Keratinocyte (primary cell): ENCODE results near the gene OSGIN1. TPM values are rescaled to one million over a fixed set of nuclear protein-coding genes. Genes with fewer than 3 reads are reported as not detected.

Experiments used
- DNase-seq: peaks from one replicate; pipeline ENCODE4 v3.0.0-alpha.2; 2011; ENCODE audit warnings: low read depth, missing footprints, low spot score
- FAIRE-seq: peaks from 2 replicates; lab custom pipeline; 2011; peaks lifted over from hg19 to GRCh38; lab: Jason Lieb, UNC
- H2AFZ ChIP-seq: 2 replicates; pipeline ENCODE4 v1.6.0; 2012; ENCODE audit warnings: low read length, control low read depth, inconsistent platforms; ENCODE audit not compliant: control insufficient read depth
- H3K27ac ChIP-seq: 2 replicates; pipeline ENCODE4 v1.5.1; 2011; ENCODE audit warnings: low read length; ENCODE audit not compliant: control insufficient read depth, insufficient read depth
- H3K27me3 ChIP-seq: 3 replicates; pipeline ENCODE4 v1.6.0; 2011; ENCODE audit warnings: low read length; ENCODE audit not compliant: control insufficient read depth, insufficient read depth; ENCODE audit errors: extremely low read depth
- H3K36me3 ChIP-seq, 2 experiments: 2 replicates in 1 of 2; 3 replicates in 1 of 2; pipeline ENCODE4 v1.5.1; 2011; ENCODE audit warnings: low read length in 2 of 2, mild to moderate bottlenecking in 1 of 2; ENCODE audit not compliant: control insufficient read depth in 2 of 2, insufficient read depth in 2 of 2; ENCODE audit errors: extremely low read depth in 1 of 2
- H3K4me1 ChIP-seq: 3 replicates; pipeline ENCODE4 v1.5.1; 2011; ENCODE audit warnings: low read length; ENCODE audit not compliant: control insufficient read depth, insufficient read depth; ENCODE audit errors: extremely low read depth
- H3K4me2 ChIP-seq: 3 replicates; pipeline ENCODE4 v1.6.0; 2011; ENCODE audit warnings: low read depth, low read length; ENCODE audit not compliant: control insufficient read depth, insufficient read depth; ENCODE audit errors: extremely low read depth
- H3K4me3 ChIP-seq, 3 experiments: fragments of 200-600 bp in 1 of 3; sonication (generic) in 1 of 3; 2 replicates in 2 of 3; 3 replicates in 1 of 3; pipeline ENCODE4 v1.5.1; 2011 to 2016; ENCODE audit warnings: low read length in 3 of 3, mild to moderate bottlenecking in 3 of 3, control low read depth in 2 of 3, inconsistent platforms in 1 of 3, low read depth in 1 of 3, mixed read lengths in 1 of 3, mixed run types in 1 of 3, moderate library complexity in 1 of 3; ENCODE audit not compliant: control insufficient read depth in 2 of 3, insufficient read depth in 2 of 3; ENCODE audit errors: extremely low read depth in 1 of 3
- H3K79me2 ChIP-seq: 2 replicates; pipeline ENCODE4 v1.6.0; 2012; ENCODE audit warnings: low read length; ENCODE audit not compliant: control insufficient read depth, insufficient read depth
- H3K9ac ChIP-seq: 3 replicates; pipeline ENCODE4 v1.6.0; 2011; ENCODE audit warnings: low read length; ENCODE audit not compliant: control insufficient read depth, insufficient read depth; ENCODE audit errors: extremely low read depth
- H3K9me1 ChIP-seq: 3 replicates; pipeline ENCODE4 v1.6.0; 2011; ENCODE audit warnings: low read length; ENCODE audit not compliant: control insufficient read depth, insufficient read depth; ENCODE audit errors: extremely low read depth
- H3K9me3 ChIP-seq: 2 replicates; pipeline ENCODE4 v1.5.1; 2012; ENCODE audit warnings: low read depth, low read length; ENCODE audit not compliant: control insufficient read depth
- H4K20me1 ChIP-seq: 3 replicates; pipeline ENCODE4 v1.6.0; 2011; ENCODE audit warnings: low read length; ENCODE audit not compliant: control insufficient read depth, insufficient read depth; ENCODE audit errors: extremely low read depth
- CTCF ChIP-seq, 3 experiments: IDR thresholded peaks in 1 of 3; conservative IDR thresholded peaks in 1 of 3; optimal IDR thresholded peaks in 1 of 3; 2 replicates in 2 of 3; 3 replicates in 1 of 3; pipeline versions ENCODE3 to v1.5.1; 2011; ENCODE audit warnings: low read length in 3 of 3, mild to moderate bottlenecking in 3 of 3, moderate library complexity in 2 of 3, control low read depth in 1 of 3, inconsistent platforms in 1 of 3; ENCODE audit not compliant: insufficient read depth in 2 of 3; ENCODE audit errors: extremely low read depth in 1 of 3
- EZH2 ChIP-seq: IDR thresholded peaks from one replicate; pipeline ENCODE4 v1.6.1; 2012; ENCODE audit warnings: inconsistent platforms, mild to moderate bottlenecking, low read length, moderate library complexity
- dilution Hi-C: fragments of 300-500 bp; cut with MboI; formaldehyde crosslinking; loops from one replicate; pipeline ENCODE4 v1.7.0; 2020; ENCODE audit warnings: low sequenced_read_pairs; ENCODE audit not compliant: extremely low pct_ligation_motif_present
- polyA plus RNA-seq, 5 experiments: library from polyadenylated mRNA; depleted of rRNA in 3 of 5; stranded (reverse) in 3 of 5; stranded (forward) in 1 of 5; unstranded in 1 of 5; fragments of >200 nt; gene quantifications; 1 replicate in 1 of 5; 2 replicates in 3 of 5; 3 replicates in 1 of 5; pipeline versions ENCODE4 v1.2.1 to v1.2.3, GENCODE V29; 2011 to 2012; ENCODE audit warnings: missing spikeins in 2 of 5, low read depth in 1 of 5, low replicate concordance in 1 of 5

The OSGIN1 gene
- polyA plus RNA-seq, 1 donor (not counting 4 experiments of a cell fraction or from before 2014, with no cell fraction given) = 2.1 TPM

GRCh38 chr16:83979441-83979840 is 26.4 kb downstream of the OSGIN1 start:
- FAIRE-seq (no peak), DNase-seq (no peak)
- no peaks in the 10 kb centered on the region for H3K79me2 ChIP-seq
- peaks cover 6% of the 10 kb centered on the region for H3K9me3 ChIP-seq
- no peak overlapping the region for H3K27ac ChIP-seq
- H3K4me3 ChIP-seq = no peak overlapping the region
- H2AFZ ChIP-seq = no peak overlapping the region
- dilution Hi-C loops = no loop called here
- H3K4me1 ChIP-seq = no peaks in the 10 kb centered on the region
- peaks cover 13% of the 10 kb centered on the region for H3K27me3 ChIP-seq
- H3K9ac ChIP-seq = no peak overlapping the region
- no peak overlapping the region for H3K4me2 ChIP-seq
- H4K20me1 ChIP-seq = no peaks in the 10 kb centered on the region
- H3K9me1 ChIP-seq = no peaks in the 10 kb centered on the region
- no peaks in the 10 kb centered on the region for H3K36me3 ChIP-seq
- TF ChIP-seq CTCF (optimal IDR thresholded peaks at IDR 0.05 in 1 of 3, IDR thresholded peaks at IDR 0.05 in 1 of 3, conservative IDR thresholded peaks at IDR 0.05 in 1 of 3; ENCODE audit: extremely low read depth in 1 of 3, insufficient read depth in 2 of 3, low read length in 3 of 3) (no peak), EZH2 (no peak)

GRCh38 chr16:83980794-83981193 is 27.8 kb downstream of the OSGIN1 start:
- no peak overlapping the region for H3K4me3 ChIP-seq
- H4K20me1 ChIP-seq = no peaks in the 10 kb centered on the region
- TF ChIP-seq CTCF (optimal IDR thresholded peaks at IDR 0.05 in 1 of 3, IDR thresholded peaks at IDR 0.05 in 1 of 3, conservative IDR thresholded peaks at IDR 0.05 in 1 of 3; ENCODE audit: extremely low read depth in 1 of 3, insufficient read depth in 2 of 3, low read length in 3 of 3) (no peak), EZH2 (no peak)
- no peaks in the 10 kb centered on the region for H3K9me1 ChIP-seq
- dilution Hi-C loops = no loop called here
- H3K4me1 ChIP-seq = no peaks in the 10 kb centered on the region
- H2AFZ ChIP-seq = no peak overlapping the region
- DNase-seq = no peak
- H3K27me3 ChIP-seq = peaks cover 15% of the 10 kb centered on the region
- no peak overlapping the region for H3K27ac ChIP-seq
- H3K9me3 ChIP-seq = peaks cover 6% of the 10 kb centered on the region
- no peaks in the 10 kb centered on the region for H3K36me3 ChIP-seq
- FAIRE-seq = no peak
- no peak overlapping the region for H3K9ac ChIP-seq
- no peaks in the 10 kb centered on the region for H3K79me2 ChIP-seq
- H3K4me2 ChIP-seq = no peak overlapping the region
